A549 (cell line): ENCODE measurements around the gene HES1. TPM values are rescaled to one million over a fixed set of nuclear protein-coding genes. Genes with fewer than 3 reads are reported as not detected.
A peak's percentile ranks its signal among the peaks of the same experiment; 100 is the strongest.

Experiments
- ATAC-seq, 2 experiments: fragments of 200-7000 bp in 1 of 2; fragments of >200 bp in 1 of 2; cut with Nextera tagmentation in 1 of 2; cut with Tn5 transposase in 1 of 2; 3 replicates each; pipeline versions ENCODE4 v1.8.0 to v1.9.1; 2018 to 2020; ENCODE audit warnings: mild to moderate bottlenecking in 1 of 2, moderate library complexity in 1 of 2
- CTCF ChIA-PET: fragments of 300-600 bp; sonication (Branson Sonifier 250); formaldehyde crosslinking; extraction: SDS; loops from one replicate; lab custom pipeline; 2021; ENCODE audit warnings: antibody characterized with exemption, inconsistent platforms; lab: Yijun Ruan, JAX
- POLR2A ChIA-PET: fragments of 350-600 bp; formaldehyde crosslinking; extraction: SDS; loops from one replicate; lab custom pipeline; 2021; ENCODE audit warnings: antibody characterized with exemption, inconsistent platforms; lab: Yijun Ruan, JAX
- DNase-seq, 2 experiments: peaks; one replicate each; pipeline versions ENCODE4 v3.0.0 to v3.0.0-alpha.2; 2011 to 2016; ENCODE audit warnings: low read depth in 1 of 2, low spot score in 1 of 2
- FAIRE-seq: peaks from 2 replicates; lab custom pipeline; 2011; peaks lifted over from hg19 to GRCh38; lab: Jason Lieb, UNC
- H3K27ac ChIP-seq, 2 experiments: fragments of >200 bp; sonication (Bioruptor Twin); formaldehyde crosslinking; 3 replicates each; pipeline ENCODE4 v1.5.1; 2016 to 2017
- H3K4me1 ChIP-seq: fragments of >200 bp; sonication (Bioruptor Twin); formaldehyde crosslinking; 3 replicates; pipeline ENCODE4 v1.6.1; 2016
- H3K4me2 ChIP-seq: fragments of >200 bp; sonication (Bioruptor Twin); formaldehyde crosslinking; 3 replicates; pipeline ENCODE4 v1.6.1; 2016
- H3K4me3 ChIP-seq: fragments of >200 bp; sonication (Bioruptor Twin); formaldehyde crosslinking; 3 replicates; pipeline ENCODE4 v1.5.1; 2016
- H3K9me3 ChIP-seq: fragments of >200 bp; sonication (Bioruptor Twin); formaldehyde crosslinking; 3 replicates; pipeline ENCODE4 v1.6.1; 2016
- CBX8 ChIP-seq: fragments of 200-600 bp; sonication (generic); IDR thresholded peaks from 2 replicates; pipeline ENCODE4 v1.6.1; 2016
- CEBPB ChIP-seq, 2 experiments: fragments of >200 bp in 1 of 2; sonication (Bioruptor Twin) in 1 of 2; formaldehyde crosslinking in 1 of 2; IDR thresholded peaks; 2 replicates each; pipeline ENCODE4 v1.6.1; 2012 to 2016
- CHD2 ChIP-seq: fragments of 150-350 bp; IDR thresholded peaks from 2 replicates; pipeline ENCODE4 v1.6.1; 2014; ENCODE audit warnings: low read length; ENCODE audit not compliant: partially characterized antibody
- CHD4 ChIP-seq: fragments of 200-600 bp; sonication (generic); IDR thresholded peaks from 2 replicates; pipeline ENCODE4 v1.6.1; 2016; ENCODE audit warnings: antibody characterized with exemption, mild to moderate bottlenecking, borderline replicate concordance
- ESRRA ChIP-seq: fragments of 150-350 bp; IDR thresholded peaks from 2 replicates; pipeline ENCODE4 v1.6.1; 2014; ENCODE audit warnings: mild to moderate bottlenecking, low read length, borderline replicate concordance
- FOSB ChIP-seq: fragments of 250-450 bp; sonication (Bioruptor Pico); IDR thresholded peaks from 2 replicates; pipeline ENCODE4 v1.5.0; 2020; ENCODE audit warnings: mild to moderate bottlenecking, moderate library complexity
- FOSL2 ChIP-seq, 2 experiments: fragments of 450-650 bp in 1 of 2; fragments of >200 bp in 1 of 2; sonication (Bioruptor Twin) in 1 of 2; formaldehyde crosslinking; IDR thresholded peaks; 2 replicates each; pipeline versions ENCODE4 v1.5.0 to v1.6.1; 2016 to 2020; ENCODE audit warnings: mild to moderate bottlenecking in 1 of 2, moderate library complexity in 1 of 2
- FOXS1 ChIP-seq: fragments of 250-450 bp; sonication (Bioruptor Pico); IDR thresholded peaks from 2 replicates; pipeline ENCODE4 v1.5.0; 2020; ENCODE audit warnings: mild to moderate bottlenecking, moderate library complexity
- GATA3 ChIP-seq: IDR thresholded peaks from 2 replicates; pipeline ENCODE4 v1.6.1; 2012; ENCODE audit warnings: borderline replicate concordance
- HOXB13 ChIP-seq: fragments of 250-450 bp; sonication (Bioruptor Pico); IDR thresholded peaks from 2 replicates; pipeline ENCODE4 v1.5.0; 2020; ENCODE audit warnings: low read depth, mild to moderate bottlenecking, moderate library complexity
- HOXB5 ChIP-seq: fragments of 250-450 bp; sonication (Bioruptor Pico); IDR thresholded peaks from 2 replicates; pipeline ENCODE4 v1.5.0; 2020; ENCODE audit warnings: mild to moderate bottlenecking, moderate library complexity
- KDM5A ChIP-seq: fragments of 200-600 bp; sonication (generic); IDR thresholded peaks from 2 replicates; pipeline ENCODE4 v1.6.1; 2016; ENCODE audit warnings: antibody characterized with exemption, mild to moderate bottlenecking
- MAZ ChIP-seq: fragments of 150-350 bp; IDR thresholded peaks from 2 replicates; pipeline ENCODE4 v1.6.1; 2014; ENCODE audit warnings: antibody characterized with exemption, low read depth, low read length, borderline replicate concordance
- NFE2L2 ChIP-seq: fragments of 150-350 bp; conservative IDR thresholded peaks from 2 replicates; pipeline ENCODE4 v1.6.1; 2014; ENCODE audit warnings: low read length
- POLR2AphosphoS2 ChIP-seq: conservative IDR thresholded peaks from 2 replicates; pipeline ENCODE4 v1.6.1; 2012; ENCODE audit warnings: low read length, improper control_type of control experiment, inconsistent platforms
- RAD21 ChIP-seq, 2 experiments: fragments of >200 bp in 1 of 2; sonication (Bioruptor Twin) in 1 of 2; formaldehyde crosslinking in 1 of 2; IDR thresholded peaks in 1 of 2; conservative IDR thresholded peaks in 1 of 2; 2 replicates in 1 of 2; 3 replicates in 1 of 2; pipeline ENCODE4 v1.6.1; 2012 to 2018; ENCODE audit warnings: inconsistent platforms in 1 of 2
- RNF2 ChIP-seq: fragments of 200-600 bp; sonication (generic); IDR thresholded peaks from 2 replicates; pipeline ENCODE4 v1.6.1; 2016; ENCODE audit warnings: low read depth, mild to moderate bottlenecking, antibody characterized with exemption, moderate library complexity, borderline replicate concordance
- SMC3 ChIP-seq: fragments of >200 bp; sonication (Bioruptor Twin); formaldehyde crosslinking; IDR thresholded peaks from 3 replicates; pipeline ENCODE4 v1.6.1; 2018; ENCODE audit warnings: inconsistent platforms
- SREBF2 ChIP-seq: fragments of 450-650 bp; IDR thresholded peaks from 2 replicates; pipeline ENCODE4 v1.6.1; 2014; ENCODE audit warnings: mild to moderate bottlenecking, moderate library complexity
- TFCP2L1 ChIP-seq: fragments of 250-450 bp; sonication (Bioruptor Pico); IDR thresholded peaks from 2 replicates; pipeline ENCODE4 v1.5.0; 2021; ENCODE audit warnings: mild to moderate bottlenecking
- USF2 ChIP-seq: fragments of 450-650 bp; IDR thresholded peaks from 2 replicates; pipeline ENCODE4 v1.6.1; 2014; ENCODE audit warnings: antibody characterized with exemption
- ZNF302 ChIP-seq: fragments of 250-450 bp; sonication (Bioruptor Pico); IDR thresholded peaks from 2 replicates; pipeline ENCODE4 v1.9.0; 2021; ENCODE audit warnings: inconsistent platforms, mild to moderate bottlenecking, moderate library complexity
- ZSCAN20 ChIP-seq: fragments of 250-450 bp; sonication (Bioruptor Pico); IDR thresholded peaks from 2 replicates; pipeline ENCODE4 v1.8.0; 2022; ENCODE audit warnings: mild to moderate bottlenecking, moderate library complexity
- WGBS: methylation state at CpG from one replicate; pipeline ENCODE4 v1.1.6; 2017; ENCODE audit errors: missing lambda C conversion rate; 5-methylcytosine and 5-hydroxymethylcytosine counted together
- polyA plus RNA-seq, 4 experiments: library from polyadenylated mRNA; depleted of rRNA in 3 of 4; stranded (reverse); fragments of >200 nt; fragmentation: RNase III in 1 of 4; extraction: RNeasy Plus Mini Kit Qiagen cat#74134 plus additional on column Dnase treatment in 1 of 4; gene quantifications; 2 replicates in 3 of 4; 3 replicates in 1 of 4; pipeline ENCODE4 v1.2.3, GENCODE V29; 2011 to 2017
- TF ChIP-seq, protein P1 (sequence below): fragments of 250-450 bp; sonication (Bioruptor Pico); IDR thresholded peaks from 2 replicates; pipeline ENCODE4 v1.5.0; 2021; ENCODE audit warnings: mild to moderate bottlenecking, moderate library complexity, borderline replicate concordance
- TF ChIP-seq, protein P2 (sequence below): fragments of 150-350 bp; IDR thresholded peaks from 2 replicates; pipeline ENCODE4 v1.6.1; 2014; ENCODE audit warnings: low read depth, mild to moderate bottlenecking, low read length
- TF ChIP-seq, protein P3 (sequence below): IDR thresholded peaks from 2 replicates; pipeline ENCODE4 v1.6.1; 2012
- TF ChIP-seq, protein P4 (sequence below): fragments of 200-600 bp; sonication (generic); IDR thresholded peaks from 2 replicates; pipeline ENCODE4 v1.6.1; 2016; ENCODE audit warnings: antibody characterized with exemption, mild to moderate bottlenecking, moderate library complexity
- TF ChIP-seq, protein P5 (sequence below): fragments of 250-450 bp; sonication (Bioruptor Pico); IDR thresholded peaks from 2 replicates; pipeline ENCODE4 v1.5.0; 2020; ENCODE audit warnings: low read depth, mild to moderate bottlenecking, moderate library complexity

HES1 gene
- polyA plus RNA-seq, 2 of the 4 experiments (the other 2 are of a cell fraction): 8.3 to 66.6 TPM

DNA sequence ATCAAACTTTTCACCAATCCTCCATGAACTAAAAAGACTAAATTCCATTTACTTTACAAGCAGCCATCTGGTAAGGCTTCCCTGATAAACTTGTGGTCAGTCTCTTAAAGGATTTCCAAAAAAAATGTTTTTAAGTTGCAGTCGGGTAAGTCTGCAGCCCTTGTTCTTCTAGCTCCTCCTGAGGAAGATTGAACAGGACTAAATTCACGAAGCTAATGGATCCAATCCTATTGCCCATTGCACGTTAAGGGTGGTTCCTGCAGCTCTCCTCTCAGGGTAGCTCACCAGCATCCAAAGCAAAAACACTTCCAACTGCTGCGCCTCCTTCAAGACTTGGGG lies 2.8 kb downstream of the HES1 start (continued):
- TF ChIP-seq, protein P1, sequence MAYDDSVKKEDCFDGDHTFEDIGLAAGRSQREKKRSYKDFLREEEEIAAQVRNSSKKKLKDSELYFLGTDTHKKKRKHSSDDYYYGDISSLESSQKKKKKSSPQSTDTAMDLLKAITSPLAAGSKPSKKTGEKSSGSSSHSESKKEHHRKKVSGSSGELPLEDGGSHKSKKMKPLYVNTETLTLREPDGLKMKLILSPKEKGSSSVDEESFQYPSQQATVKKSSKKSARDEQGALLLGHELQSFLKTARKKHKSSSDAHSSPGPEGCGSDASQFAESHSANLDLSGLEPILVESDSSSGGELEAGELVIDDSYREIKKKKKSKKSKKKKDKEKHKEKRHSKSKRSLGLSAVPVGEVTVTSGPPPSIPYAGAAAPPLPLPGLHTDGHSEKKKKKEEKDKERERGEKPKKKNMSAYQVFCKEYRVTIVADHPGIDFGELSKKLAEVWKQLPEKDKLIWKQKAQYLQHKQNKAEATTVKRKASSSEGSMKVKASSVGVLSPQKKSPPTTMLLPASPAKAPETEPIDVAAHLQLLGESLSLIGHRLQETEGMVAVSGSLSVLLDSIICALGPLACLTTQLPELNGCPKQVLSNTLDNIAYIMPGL (CRISPR knock-in tag): no peak; the same call in 1 of the 2 replicates

DNA sequence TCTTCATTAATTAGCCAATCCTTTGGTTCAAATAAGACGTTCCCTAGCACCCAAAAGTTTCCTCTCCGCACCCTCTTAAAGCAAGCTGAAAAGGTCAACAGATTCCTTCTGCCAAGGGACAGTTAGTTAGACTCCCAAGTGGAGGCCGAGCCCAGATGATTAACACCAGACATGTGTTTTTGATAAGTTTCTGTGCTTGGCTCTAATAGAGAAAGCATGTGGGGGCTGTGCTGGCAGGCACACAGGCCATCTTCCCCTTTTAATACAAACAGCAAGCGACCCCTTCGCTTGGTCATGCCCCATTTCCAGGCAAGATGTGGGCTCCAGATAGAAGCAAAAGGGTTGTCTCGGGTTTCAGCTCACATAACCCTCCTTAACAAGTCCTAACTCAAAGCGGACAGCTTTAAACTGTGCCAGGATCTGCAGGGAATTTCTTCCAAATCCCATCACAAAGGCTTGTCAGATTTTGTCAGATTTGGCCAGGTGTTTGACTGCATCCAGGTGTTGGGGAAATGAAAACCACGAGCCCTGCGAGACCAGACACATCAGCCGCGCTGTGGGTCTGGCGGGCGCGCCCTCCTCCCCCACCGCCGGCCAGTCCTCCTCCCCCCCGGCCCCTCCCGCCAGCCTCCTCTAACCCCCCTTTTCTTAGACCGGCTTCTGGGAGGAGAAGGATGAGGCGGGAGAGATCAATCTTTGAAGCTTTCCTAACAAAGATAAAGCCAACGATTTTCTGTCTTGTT lies 3.3 kb downstream of the HES1 start:
- H3K27ac ChIP-seq: peak overlapping the region; percentile 99 to 100; a peak in 4 of 6 replicates
- no peaks in the 10 kb centered on the region for H3K9me3 ChIP-seq
- POLR2A ChIA-PET: interaction anchor here (1.3 to 6.3 kb wide), 2 partner anchors 136 to 177 kb away, joined by 4 to 48 read pairs; no protein-coding TSS in a partner anchor
- peak overlapping the region; percentile 55; the same call in 1 of the 3 replicates for H3K4me3 ChIP-seq
- CTCF ChIA-PET: interaction anchor here (0.7 to 11.4 kb wide), 7 partner anchors 8 to 474 kb away, joined by 3 to 116 read pairs (median 13); no protein-coding TSS in a partner anchor
- 74% methylated on average over 18 of the region's 21 CpGs for WGBS
- DNase-seq (peak in 1 of 2 experiments; percentile 69), ATAC-seq (no peak), FAIRE-seq (no peak)
- peaks cover 41% of the 10 kb centered on the region for H3K4me1 ChIP-seq
- peak overlapping the region; percentile 92 for H3K4me2 ChIP-seq
- TF ChIP-seq, protein P2, sequence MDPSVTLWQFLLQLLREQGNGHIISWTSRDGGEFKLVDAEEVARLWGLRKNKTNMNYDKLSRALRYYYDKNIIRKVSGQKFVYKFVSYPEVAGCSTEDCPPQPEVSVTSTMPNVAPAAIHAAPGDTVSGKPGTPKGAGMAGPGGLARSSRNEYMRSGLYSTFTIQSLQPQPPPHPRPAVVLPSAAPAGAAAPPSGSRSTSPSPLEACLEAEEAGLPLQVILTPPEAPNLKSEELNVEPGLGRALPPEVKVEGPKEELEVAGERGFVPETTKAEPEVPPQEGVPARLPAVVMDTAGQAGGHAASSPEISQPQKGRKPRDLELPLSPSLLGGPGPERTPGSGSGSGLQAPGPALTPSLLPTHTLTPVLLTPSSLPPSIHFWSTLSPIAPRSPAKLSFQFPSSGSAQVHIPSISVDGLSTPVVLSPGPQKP: no peak
- TF ChIP-seq USF2 (no peak), SMC3 (no peak), CBX8 (no peak), FOXS1 (no peak), CHD2 (no peak), FOSL2 (IDR thresholded peaks at IDR 0.05) (no peak), FOSL2 (CRISPR knock-in tag; IDR thresholded peaks at IDR 0.05) (no peak; the same call in none of the 2 replicates), FOSB (CRISPR knock-in tag) (peak; percentile 99), RNF2 (no peak), HOXB5 (CRISPR knock-in tag) (no peak), SREBF2 (no peak), ZNF302 (CRISPR knock-in tag) (no peak), MAZ (no peak), ZSCAN20 (CRISPR knock-in tag) (no peak), CEBPB (IDR thresholded peaks at IDR 0.05) (no peak), KDM5A (no peak), CHD4 (no peak), TFCP2L1 (peak; percentile 96), GATA3 (0 out of 2 replicates have a peak, but pooled peaks have one; percentile 13), RAD21 (conservative IDR thresholded peaks at IDR 0.05 in 1 of 2, IDR thresholded peaks at IDR 0.05 in 1 of 2) (no peak), ESRRA (no peak), HOXB13 (CRISPR knock-in tag) (no peak), NFE2L2 (no peak), POLR2AphosphoS2 (no peak; the same call in 1 of the 2 replicates)
- TF ChIP-seq, protein P3, sequence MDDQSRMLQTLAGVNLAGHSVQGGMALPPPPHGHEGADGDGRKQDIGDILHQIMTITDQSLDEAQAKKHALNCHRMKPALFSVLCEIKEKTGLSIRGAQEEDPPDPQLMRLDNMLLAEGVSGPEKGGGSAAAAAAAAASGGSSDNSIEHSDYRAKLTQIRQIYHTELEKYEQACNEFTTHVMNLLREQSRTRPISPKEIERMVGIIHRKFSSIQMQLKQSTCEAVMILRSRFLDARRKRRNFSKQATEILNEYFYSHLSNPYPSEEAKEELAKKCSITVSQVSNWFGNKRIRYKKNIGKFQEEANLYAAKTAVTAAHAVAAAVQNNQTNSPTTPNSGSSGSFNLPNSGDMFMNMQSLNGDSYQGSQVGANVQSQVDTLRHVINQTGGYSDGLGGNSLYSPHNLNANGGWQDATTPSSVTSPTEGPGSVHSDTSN: no peak
- TF ChIP-seq, protein P4, sequence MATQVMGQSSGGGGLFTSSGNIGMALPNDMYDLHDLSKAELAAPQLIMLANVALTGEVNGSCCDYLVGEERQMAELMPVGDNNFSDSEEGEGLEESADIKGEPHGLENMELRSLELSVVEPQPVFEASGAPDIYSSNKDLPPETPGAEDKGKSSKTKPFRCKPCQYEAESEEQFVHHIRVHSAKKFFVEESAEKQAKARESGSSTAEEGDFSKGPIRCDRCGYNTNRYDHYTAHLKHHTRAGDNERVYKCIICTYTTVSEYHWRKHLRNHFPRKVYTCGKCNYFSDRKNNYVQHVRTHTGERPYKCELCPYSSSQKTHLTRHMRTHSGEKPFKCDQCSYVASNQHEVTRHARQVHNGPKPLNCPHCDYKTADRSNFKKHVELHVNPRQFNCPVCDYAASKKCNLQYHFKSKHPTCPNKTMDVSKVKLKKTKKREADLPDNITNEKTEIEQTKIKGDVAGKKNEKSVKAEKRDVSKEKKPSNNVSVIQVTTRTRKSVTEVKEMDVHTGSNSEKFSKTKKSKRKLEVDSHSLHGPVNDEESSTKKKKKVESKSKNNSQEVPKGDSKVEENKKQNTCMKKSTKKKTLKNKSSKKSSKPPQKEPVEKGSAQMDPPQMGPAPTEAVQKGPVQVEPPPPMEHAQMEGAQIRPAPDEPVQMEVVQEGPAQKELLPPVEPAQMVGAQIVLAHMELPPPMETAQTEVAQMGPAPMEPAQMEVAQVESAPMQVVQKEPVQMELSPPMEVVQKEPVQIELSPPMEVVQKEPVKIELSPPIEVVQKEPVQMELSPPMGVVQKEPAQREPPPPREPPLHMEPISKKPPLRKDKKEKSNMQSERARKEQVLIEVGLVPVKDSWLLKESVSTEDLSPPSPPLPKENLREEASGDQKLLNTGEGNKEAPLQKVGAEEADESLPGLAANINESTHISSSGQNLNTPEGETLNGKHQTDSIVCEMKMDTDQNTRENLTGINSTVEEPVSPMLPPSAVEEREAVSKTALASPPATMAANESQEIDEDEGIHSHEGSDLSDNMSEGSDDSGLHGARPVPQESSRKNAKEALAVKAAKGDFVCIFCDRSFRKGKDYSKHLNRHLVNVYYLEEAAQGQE: no peak
- TF ChIP-seq, protein P5, sequence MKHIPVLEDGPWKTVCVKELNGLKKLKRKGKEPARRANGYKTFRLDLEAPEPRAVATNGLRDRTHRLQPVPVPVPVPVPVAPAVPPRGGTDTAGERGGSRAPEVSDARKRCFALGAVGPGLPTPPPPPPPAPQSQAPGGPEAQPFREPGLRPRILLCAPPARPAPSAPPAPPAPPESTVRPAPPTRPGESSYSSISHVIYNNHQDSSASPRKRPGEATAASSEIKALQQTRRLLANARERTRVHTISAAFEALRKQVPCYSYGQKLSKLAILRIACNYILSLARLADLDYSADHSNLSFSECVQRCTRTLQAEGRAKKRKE (CRISPR knock-in tag): no peak
